RKO (cell line): ENCODE data around the gene GLRA3.
A peak's percentile ranks its signal among the peaks of the same experiment; 100 is the strongest.
"Not testable (repeated sequence)": the region's sequence is repeated elsewhere in the genome, so short reads cannot be mapped to it uniquely, and the experiment has no call there.

ENCODE experiments used
- DNase-seq: peaks from one replicate; pipeline ENCODE4 v3.0.0-alpha.2; 2016; ENCODE audit warnings: low spot score

The GLRA3 gene

GRCh38 chr4:174810834-174811233 is 18.2 kb downstream of the GLRA3 start:
- DNase-seq: no peak

GRCh38 chr4:174808836-174809235 is 20.2 kb downstream of the GLRA3 start:
- DNase-seq: peak; percentile 7

- DNase-seq: no peak
Observed at GRCh38 chr4:174808119-174808518, 20.9 kb downstream of the GLRA3 start.

GRCh38 chr4:174805746-174806145 is 23.3 kb downstream of the GLRA3 start:
- no peak for DNase-seq

- DNase-seq: no peak
Observed at GRCh38 chr4:174794543-174795094, 34.4 kb downstream of the GLRA3 start.

- DNase-seq: peak; percentile 5
Observed at GRCh38 chr4:174789657-174790056, 39.4 kb downstream of the GLRA3 start.

- DNase-seq: not testable (repeated sequence)
Observed at GRCh38 chr4:174778274-174778986, 50.6 kb downstream of the GLRA3 start.

- no peak for DNase-seq
Observed at GRCh38 chr4:174775366-174775765, 53.7 kb downstream of the GLRA3 start.

- DNase-seq: peak; percentile 74
Observed at GRCh38 chr4:174764105-174764729, 64.8 kb downstream of the GLRA3 start.

GRCh38 chr4:174763454-174764104 is 65.5 kb downstream of the GLRA3 start:
- no peak for DNase-seq

- DNase-seq: no peak
Observed at GRCh38 chr4:174761451-174761850, 67.6 kb downstream of the GLRA3 start.

GRCh38 chr4:174757736-174758135 is 71.3 kb downstream of the GLRA3 start:
- no peak for DNase-seq

- DNase-seq: no peak
Observed at GRCh38 chr4:174753021-174753420, 76.0 kb downstream of the GLRA3 start.

GRCh38 chr4:174752026-174752425 is 77.0 kb downstream of the GLRA3 start:
- DNase-seq: no peak

- DNase-seq: no peak
Observed at GRCh38 chr4:174749091-174749490, 80.0 kb downstream of the GLRA3 start.

- no peak for DNase-seq
Observed at GRCh38 chr4:174746710-174747109, 82.3 kb downstream of the GLRA3 start.

- DNase-seq: no peak
Observed at GRCh38 chr4:174742561-174742960, 86.5 kb downstream of the GLRA3 start.

- DNase-seq: no peak
Observed at GRCh38 chr4:174739576-174739975, 89.5 kb downstream of the GLRA3 start.

- DNase-seq: no peak
Observed at GRCh38 chr4:174734181-174734580, 94.9 kb downstream of the GLRA3 start.

GRCh38 chr4:174717828-174718227 is 111.2 kb downstream of the GLRA3 start:
- no peak for DNase-seq

- no peak for DNase-seq
Observed at GRCh38 chr4:174716986-174717770, 111.9 kb downstream of the GLRA3 start.
